Right ventricle myocardium superior (tissue), 1 donor: Measurements from ENCODE around the gene FAM131C. TPM values are rescaled to one million over a fixed set of nuclear protein-coding genes. Genes with fewer than 3 reads are reported as not detected.

Source experiments
- ATAC-seq: fragments of 200-7000 bp; cut with Tn5 transposase; one replicate; pipeline ENCODE4 v1.9.1; 2020; ENCODE audit warnings: mild to moderate bottlenecking; ENCODE audit not compliant: poor library complexity
- DNase-seq: peaks from one replicate; pipeline ENCODE4 v3.0.0-alpha.2; 2020
- intact Hi-C: fragments of 100-400 bp; cut with DNase I; formaldehyde crosslinking; loops from one replicate; pipeline ENCODE4 v1.11.2; 2022
- total RNA-seq: library from RNA; stranded (reverse); fragmentation: NEBNext Ultra II Directional; extraction: Animal tissue kit (Norgen Biotek cat#: 25700); gene quantifications from one replicate; pipeline ENCODE4 v1.2.1, GENCODE V29; 2021
- donor health status: DM: no; HTN: yes; CAD: no; lungs with severe emphysema.

FAM131C gene
- total RNA-seq, 1 donor from 2014 or later, result 4.5 TPM

DNA sequence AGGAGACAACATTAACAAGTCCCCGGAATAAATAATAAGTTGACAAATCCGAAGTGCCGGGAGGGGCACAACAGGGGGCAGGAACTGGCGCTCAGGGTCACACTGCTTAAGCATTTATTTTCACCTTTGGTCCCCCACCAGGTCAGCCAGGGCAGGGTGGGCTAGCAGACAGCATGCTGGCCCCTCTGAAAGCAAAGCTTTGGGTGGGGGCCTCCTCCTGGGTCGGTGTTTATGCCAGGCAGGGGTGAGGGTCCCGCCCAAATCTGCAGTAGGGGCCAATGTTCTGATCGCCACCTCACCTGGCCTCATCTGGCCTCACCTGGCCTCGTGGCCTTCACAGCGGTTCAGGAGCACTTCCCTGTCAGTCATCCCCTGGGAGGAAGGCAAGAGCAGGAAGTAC, 8.2 kb upstream of the FAM131C start:
- no peak for DNase-seq

DNA sequence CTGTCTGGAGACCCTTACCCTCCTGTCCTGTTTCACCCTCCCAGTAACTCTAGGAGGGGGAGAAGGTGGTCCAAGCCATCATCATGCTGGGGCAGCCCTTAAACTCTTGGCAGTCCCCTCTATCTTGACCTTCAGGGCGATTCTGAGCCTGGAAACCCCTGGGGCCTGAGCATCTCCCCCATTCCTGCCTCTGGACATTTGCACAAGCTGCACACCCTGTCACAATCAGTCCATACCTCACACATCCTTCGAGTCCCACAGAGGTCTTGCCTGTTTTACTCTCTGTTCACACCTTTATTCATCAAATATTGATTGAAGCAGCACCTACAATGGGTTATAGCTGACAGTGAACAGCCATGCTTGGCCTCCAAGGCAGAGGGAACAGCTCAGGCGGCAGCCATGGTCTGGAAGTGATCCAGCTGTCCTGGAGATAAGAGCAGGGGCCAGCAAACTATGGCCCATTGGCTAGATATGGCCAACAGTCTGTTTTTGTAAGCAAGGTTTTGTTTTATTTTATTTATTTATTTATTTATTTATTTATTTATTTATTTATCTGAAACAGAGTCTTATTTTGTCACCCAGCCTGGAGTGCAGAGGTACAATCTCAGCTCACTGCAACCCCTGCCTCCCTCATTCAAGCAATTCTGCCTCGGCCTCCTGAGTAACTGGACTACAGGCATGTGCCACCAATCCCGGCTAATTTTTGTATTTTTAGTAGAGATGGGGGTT, 7.1 kb upstream of the FAM131C start:
- intact Hi-C loops, result loop anchor here (2.0 to 5.0 kb wide), 3 partner anchors 74 to 277 kb away; no protein-coding TSS in a partner anchor
- ATAC-seq (no peak), DNase-seq (no peak)

More for the DNA sequence above, 8.2 kb upstream of the FAM131C start:
- intact Hi-C loops, result loop anchor here (2.0 to 5.0 kb wide), 3 partner anchors 73 to 276 kb away; no protein-coding TSS in a partner anchor
- no peak for ATAC-seq

DNA sequence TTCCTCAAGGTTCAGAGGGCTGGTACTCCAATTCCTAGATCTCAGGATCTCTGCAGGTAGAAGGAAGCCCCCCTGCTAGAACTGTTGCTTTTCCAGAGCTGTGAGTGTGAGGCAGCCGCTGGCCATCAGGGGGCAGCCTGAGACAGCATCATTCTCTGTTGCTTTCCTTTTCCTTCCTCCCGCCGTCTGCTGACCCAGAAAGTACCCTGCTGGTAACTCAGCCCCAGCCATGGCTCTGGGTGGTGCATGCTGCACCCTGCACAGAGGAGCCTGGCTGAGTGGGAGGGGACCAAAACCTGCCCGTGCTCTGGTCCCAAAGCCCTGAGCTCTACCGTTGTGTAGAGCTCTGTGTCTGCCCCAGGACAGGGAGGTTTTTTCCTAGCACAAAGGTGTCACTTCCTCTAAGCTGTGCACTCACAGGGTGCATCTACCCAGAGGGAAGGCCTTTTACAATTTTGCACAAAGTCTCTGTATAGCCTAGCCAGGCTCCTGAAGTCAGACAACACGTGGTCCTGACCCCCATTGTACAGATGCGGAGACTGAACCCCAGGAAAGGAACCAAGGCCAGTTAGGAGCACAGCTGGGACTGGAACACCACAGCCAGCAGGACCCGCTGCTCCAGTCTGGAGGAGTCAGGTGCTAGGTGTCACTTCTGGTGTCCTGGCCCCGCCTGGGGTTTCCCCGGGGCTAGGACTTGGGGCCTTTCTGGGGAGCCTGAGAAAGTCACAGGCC, 5.6 kb upstream of the FAM131C start:
- ATAC-seq (peak; percentile 73), DNase-seq (peak; percentile 84)
- intact Hi-C loops, result loop anchor here (1.0 kb wide), 1 partner anchor 108 kb away; no protein-coding TSS in a partner anchor

DNA sequence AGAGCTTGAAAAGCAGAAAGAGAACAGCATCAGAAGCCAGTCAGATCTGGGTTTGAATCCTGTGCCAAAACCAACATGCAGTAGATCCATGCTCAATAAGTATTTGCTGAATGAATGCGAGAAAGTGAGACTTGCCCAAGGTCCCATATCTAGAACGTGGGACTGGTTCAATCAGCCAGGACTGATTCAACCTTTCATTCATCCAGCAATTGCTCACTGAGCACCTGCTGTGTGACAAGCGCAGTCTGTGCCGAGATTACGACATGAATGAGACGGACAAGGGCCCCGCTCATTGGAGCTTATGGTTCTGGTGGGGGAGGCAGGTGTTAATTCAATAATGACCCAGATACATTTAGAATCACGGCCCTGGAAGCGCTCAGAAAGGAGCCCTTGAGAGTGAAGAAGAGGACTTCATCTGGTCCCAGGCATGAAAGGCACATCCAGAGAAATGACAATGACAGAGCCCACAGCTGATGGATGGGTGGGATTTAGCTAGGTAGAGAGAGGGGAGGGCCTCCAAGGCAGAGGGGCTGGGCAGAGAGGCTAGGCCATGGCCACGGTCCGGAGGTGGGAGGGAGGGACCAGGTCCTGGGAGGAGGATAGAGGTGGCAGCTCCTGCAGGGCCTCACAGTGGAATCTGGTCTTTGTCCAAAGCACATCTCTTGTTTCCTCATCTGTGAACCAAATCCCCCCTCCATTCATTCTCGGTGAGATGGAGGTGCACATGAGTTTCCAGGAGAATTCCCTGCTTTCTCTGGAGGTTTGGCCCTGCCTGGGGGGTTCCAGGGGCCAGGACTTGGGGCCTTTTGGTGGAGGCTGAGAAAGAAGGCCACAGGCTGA, 4.2 kb upstream of the FAM131C start:
- DNase-seq (no peak), ATAC-seq (no peak)
- intact Hi-C loops, result no loop called here

DNA sequence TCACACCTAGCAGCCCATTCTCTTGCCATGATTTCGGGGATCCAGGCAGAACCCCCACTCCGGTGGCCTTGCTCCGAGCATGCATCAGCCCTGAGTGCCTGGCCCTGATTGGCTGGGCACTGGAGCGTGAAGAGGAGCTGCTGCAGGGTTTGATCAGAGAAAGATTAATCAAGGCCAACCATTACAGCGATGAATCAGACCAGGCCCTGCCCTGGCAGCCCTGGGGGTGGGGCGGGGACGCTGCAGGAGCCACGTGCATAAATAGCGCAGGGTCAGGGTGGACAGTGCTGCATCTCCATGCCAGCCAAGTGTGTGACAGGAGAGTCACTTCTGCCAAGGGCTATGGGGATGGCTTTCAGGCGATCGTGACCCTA, 3.4 kb upstream of the FAM131C start:
- peak; percentile 37 for ATAC-seq
- no peak for DNase-seq
- intact Hi-C loops, result no loop called here

DNA sequence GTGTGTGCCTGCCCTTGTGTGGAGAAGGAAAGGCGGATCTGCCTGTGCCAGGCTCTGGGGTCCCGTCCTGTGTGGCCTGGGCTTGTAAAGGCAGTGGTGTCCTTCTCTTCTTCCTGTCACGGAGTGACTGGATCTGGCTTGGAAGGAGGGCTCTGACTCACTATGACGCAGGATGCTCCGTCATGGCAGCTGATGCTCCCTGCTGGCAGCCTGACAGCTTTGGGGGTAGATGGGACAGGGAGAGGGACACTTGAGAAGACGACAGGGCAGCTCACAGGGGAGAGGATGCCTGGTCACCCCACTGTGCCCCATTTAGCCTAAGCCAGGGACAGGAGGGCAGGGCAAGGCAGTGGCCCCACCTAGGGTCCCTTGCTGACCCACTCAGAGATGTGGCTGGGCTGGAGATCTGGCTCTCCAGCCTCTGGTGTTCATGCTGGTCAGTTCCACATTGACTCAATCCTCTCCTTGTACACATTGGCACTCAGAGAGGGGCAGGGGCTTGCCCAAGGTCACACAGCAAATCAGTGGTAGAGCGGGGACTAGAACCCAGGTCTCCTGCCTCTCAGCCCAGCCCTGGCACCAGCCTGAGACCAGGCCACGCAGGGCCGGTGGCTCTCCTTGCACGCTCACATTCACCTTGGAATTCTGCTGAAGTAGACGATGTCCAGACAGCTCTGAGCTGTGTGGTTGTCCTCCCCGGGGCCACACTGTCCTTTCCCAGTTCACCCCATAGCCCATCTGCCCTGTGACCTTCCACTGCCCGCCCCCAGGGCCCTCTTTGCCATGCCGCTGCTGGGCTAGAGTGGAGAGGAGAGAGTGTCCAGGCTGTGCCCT, 2.8 kb upstream of the FAM131C start:
- DNase-seq (no peak), ATAC-seq (no peak)

DNA sequence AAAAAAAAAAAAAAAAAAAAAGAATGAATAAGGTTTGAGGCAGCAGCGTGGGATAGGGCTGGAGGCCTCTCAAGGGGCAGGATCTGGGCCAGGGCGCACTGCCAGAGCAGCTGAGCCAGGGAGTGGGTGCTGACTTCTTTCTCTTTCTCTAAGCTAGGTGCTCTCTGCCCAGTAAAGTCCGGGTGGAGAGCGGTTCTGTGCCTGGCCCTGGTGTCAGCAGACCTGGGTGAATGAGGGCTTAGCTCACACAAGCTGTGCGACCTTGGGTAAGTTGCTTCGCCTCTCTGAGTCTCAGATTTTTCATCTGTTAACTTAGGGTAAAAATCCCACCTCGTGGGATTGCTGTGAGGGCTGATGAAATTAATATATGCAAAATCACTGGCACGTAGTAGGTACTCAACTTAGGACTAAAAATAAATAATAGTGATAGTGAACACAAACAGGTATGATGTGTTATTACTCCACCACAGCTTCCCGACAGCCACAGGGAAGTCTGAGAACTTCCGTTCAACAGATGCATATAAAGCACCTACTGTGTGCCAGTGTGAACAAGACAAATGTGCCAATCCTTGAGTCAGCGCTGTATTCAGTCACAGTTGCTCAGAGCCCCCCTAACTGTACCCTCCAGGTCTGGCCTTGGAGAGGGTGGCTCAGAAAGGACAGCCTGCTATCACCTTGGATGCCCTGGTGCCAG, 2.0 kb upstream of the FAM131C start:
- DNase-seq (peak; percentile 66), ATAC-seq (peak; percentile 47)
- intact Hi-C loops, result no loop called here

More for the DNA sequence above, 2.8 kb upstream of the FAM131C start:
- intact Hi-C loops, result no loop called here

DNA sequence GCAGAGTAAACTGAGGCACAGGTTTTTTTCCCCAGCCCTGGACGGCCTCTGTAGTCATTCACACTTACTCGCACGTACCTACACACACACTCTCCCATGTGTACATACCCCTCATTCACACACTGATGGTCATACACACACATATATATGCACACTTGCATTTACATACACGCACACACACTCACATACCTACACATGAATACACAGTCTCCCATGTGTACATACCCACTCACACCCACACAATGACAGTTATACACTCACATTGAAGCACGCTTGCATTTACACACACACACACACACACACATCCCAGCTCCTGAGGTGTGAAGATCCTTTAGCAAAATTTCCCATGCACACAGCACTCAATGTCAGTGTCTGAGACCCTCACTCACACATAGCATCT, 766 bp upstream of the FAM131C start:
- intact Hi-C loops, result loop anchor here (5.0 kb wide), 1 partner anchor 288 kb away; no protein-coding TSS in a partner anchor
- no peak for ATAC-seq
- DNase-seq, result no peak

DNA sequence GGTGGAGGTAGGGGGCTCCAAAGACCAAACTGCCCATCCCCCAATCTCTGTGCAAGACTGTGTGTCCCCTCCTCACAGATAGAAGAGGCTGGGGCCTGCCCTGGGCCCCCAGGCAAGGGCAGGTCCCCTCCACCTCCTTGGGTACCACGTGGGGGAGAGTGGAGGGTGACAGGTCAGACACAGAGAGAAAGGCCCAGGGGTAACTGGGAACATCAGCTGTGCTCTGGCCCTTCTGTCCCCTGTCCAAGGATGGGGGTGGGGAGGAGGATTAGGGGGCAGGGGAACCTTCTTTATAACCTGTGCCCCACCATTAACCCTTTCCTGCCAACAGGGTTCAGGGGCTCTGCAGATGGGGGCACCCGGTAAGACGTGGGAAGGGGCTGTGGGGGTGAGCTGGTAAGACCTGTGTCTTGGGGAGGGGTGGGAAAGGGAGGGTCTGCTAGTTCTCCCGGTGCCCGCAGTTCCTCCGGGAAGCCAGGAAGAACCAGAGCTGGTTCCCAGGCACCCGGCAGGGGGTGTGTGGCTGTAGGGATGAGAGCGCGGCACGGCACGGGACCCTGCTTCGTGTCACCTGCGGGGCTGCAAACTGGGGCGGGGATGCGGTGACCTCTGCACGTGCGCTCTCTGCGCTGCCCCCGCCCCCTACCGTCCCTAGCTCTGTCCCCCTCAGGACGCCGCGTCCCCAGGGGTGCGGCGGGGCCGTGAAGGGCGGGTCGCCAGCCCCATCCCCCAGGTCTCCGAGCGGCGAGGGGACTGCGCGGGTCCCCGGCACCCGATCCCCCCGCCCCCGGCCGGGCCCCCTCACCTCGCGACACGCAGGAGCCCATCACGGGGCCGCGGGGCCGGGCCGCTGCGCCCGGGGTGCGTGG, 601 bp downstream of the FAM131C start:
- no peak for DNase-seq
- intact Hi-C loops, result loop anchor here (5.0 kb wide), 1 partner anchor 289 kb away; no protein-coding TSS in a partner anchor
- ATAC-seq, result no peak

DNA sequence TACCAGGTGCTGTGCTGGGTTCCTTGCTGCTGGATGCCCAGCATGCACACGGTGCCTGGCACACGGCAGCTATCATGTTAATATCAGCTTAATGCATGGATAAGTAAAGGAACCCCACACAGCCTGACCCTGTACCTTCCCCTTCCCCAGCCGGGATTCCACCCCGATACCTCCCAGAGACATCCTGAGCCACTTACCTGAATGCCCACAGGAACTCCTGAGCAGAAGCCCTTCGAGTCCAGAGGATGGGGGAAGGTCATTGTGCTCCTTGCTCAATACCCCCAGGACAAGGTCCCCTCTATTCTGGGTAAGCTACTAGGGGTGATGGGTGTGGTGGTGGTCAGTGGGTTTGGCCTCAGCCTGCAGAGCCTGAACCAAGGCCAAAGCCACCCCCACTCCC, 1.4 kb downstream of the FAM131C start:
- ATAC-seq, result no peak
- intact Hi-C loops, result loop anchor here (5.0 kb wide), 1 partner anchor 290 kb away; no protein-coding TSS in a partner anchor
- DNase-seq, result no peak

DNA sequence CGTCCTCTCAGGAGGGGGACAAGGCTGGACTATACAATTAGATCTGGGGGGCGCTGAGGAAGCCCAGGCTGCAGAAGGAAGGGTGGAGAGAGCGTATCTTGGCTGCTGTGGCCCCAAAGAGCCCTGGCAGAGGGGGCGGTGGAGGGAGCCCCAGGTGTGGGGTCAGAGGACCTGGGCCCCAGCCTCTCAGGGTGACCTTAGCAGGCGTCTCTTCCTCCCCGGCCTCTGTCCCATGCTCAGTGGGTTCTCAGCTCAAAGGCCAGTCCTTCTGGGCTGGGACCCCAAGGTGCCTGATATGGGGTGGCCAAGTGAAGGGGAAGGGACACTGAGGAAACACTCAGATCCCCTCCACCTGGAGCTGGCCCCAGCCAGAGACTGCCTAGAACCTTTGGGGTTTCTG, 1.8 kb downstream of the FAM131C start:
- intact Hi-C loops, result loop anchor here (5.0 kb wide), 1 partner anchor 291 kb away; no protein-coding TSS in a partner anchor
- ATAC-seq (no peak), DNase-seq (no peak)

DNA sequence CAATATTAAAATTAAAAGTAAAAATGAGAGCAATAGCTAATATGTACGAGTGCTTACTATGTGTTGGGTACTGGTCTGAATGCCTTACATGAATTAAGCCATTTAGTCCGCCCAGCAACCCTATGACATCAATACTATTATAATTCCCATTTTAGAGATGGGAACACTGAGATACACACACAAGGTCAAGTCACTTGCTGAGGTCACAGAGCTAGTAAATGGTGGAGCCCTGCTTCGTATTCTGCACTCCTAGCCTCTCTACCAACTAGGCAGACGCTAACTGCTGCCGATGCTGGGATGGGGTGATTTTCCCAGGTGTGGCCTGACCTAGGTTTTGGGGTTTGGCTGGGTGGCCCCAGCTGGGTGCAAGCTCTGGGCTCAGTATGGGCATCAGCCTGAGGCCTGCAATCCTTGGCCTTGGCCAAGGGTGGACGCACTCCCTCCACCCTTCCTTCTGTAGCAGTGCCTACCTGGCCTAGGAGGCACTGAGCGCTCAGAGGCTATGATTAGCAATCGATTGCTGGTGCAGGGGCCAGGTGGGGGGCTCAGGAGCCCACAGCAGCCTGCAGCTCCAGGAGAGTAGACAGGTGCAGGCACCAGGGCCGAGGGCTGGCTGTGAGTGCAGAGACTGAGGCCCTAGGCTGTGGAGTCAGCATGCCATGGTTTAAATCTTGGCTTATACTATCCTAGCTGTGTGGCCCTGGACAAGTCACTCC, 2.7 kb downstream of the FAM131C start:
- intact Hi-C loops, result loop anchor here (5.0 kb wide), 1 partner anchor 292 kb away; no protein-coding TSS in a partner anchor
- DNase-seq, result no peak
- ATAC-seq, result no peak

DNA sequence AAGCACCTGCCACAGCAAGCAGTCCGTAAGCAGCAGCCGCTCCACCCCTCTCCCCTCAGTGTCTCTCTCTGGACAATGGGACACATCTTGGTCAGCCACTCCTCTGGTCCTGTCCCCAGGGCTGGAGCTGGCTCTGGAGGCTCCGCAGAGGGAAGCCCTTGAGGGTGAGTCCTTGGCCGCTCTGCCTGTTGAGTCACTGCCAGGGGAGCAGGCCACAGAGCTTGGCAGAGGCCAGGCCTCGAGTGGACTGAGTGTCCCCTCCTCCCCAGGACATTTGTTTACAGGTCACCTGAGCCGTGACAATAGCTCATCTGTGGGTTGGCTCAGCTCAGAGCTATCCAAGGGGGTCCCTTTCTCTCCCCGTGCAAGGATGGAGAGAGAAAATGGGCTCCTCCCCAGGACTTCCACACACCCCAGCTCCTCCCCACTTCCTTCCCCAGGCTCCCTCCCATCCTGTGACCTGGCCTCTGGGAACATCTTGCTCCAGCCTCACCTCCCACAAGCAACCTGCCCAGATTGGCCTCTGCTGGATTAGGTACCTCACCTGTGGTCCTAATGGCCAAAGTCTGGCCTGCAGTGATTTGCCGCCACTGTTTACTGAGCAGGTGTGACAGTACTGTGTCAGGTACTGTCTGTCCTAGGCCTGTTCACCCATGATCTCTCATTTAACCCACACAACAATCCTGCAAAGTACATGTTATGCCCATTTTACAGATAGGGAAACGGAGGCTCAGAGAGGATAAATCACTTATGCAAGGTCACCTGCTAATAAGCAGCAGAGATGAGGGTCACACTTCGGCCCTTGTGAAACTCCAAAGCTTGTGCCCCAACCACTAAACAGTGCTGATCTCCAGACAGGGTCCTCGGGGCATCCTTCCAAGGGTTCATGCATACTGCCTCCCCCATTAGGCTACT, 4.8 kb downstream of the FAM131C start:
- ATAC-seq, result peak; percentile 81
- intact Hi-C loops, result no loop called here
- peak; percentile 78 for DNase-seq

DNA sequence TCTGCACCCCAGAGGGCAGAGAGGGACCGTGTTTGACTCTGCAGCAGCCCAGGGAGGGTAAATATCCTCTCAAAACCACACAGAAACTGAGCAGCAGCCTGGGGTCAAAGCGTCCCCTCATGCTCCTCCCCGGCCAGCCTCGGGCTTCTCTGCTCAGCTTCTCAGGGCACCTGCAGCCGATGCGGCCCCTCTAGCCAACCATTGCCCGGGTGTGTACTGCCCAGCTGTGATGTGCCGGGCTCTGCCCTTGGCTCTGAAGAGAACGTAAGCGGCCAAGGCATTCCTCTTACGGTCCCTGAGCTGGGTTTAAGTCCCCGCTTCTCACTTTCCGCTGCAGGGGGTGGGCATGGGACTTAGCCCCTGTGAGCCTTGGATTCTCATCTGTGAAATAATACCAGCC, 5.5 kb downstream of the FAM131C start:
- intact Hi-C loops, result no loop called here
- ATAC-seq (peak; percentile 2), DNase-seq (no peak)
